HepG2 (cell line): Measurements from ENCODE around the gene HOTAIR. TPM values are rescaled to one million over a fixed set of nuclear protein-coding genes. Genes with fewer than 3 reads are reported as not detected.

ENCODE experiments used
- ATAC-seq: fragments of 200-7000 bp; cut with Tn5 transposase; 3 replicates; pipeline ENCODE4 v1.9.1; 2020; ENCODE audit warnings: mild to moderate bottlenecking, moderate library complexity
- BruUV-seq: library from RNA; stranded (reverse); fragments of 400-500 nt; replicated peaks from 2 replicates; lab custom pipeline; 2021; lab: Mats Ljungman, UMichigan
- CTCF ChIA-PET: fragments of 300-600 bp; formaldehyde crosslinking; extraction: SDS; loops from one replicate; lab custom pipeline; 2021; ENCODE audit warnings: low total read pairs, inconsistent platforms, low intra/inter-chr PET ratio; lab: Yijun Ruan, JAX
- POLR2A ChIA-PET: fragments of 350-600 bp; sonication (Branson Sonifier 250); formaldehyde crosslinking; loops from one replicate; lab custom pipeline; 2020; ENCODE audit warnings: antibody characterized with exemption, inconsistent platforms; lab: Yijun Ruan, JAX
- DNase-seq: peaks from one replicate; pipeline ENCODE4 v3.0.0-alpha.2; 2015; ENCODE audit warnings: low spot score
- FAIRE-seq: peaks from 3 replicates; lab custom pipeline; 2011; peaks lifted over from hg19 to GRCh38; lab: Jason Lieb, UNC
- H2AFZ ChIP-seq: one replicate; pipeline ENCODE4 v1.6.1; 2011; ENCODE audit warnings: low read length, inconsistent platforms
- H3K27ac ChIP-seq: fragments of 300-600 bp; 3 replicates; pipeline ENCODE4 v1.8.0; 2011; ENCODE audit warnings: mixed run types, mild to moderate bottlenecking, mixed read lengths, low read length, inconsistent platforms; ENCODE audit not compliant: insufficient read depth; ENCODE audit errors: extremely low read length
- H3K27me3 ChIP-seq, 2 experiments: fragments of 200-600 bp in 1 of 2; 2 replicates in 1 of 2; 3 replicates in 1 of 2; pipeline versions ENCODE4 v1.6.0 to v1.8.0; 2011; ENCODE audit warnings: low read length in 2 of 2, mild to moderate bottlenecking in 2 of 2, moderate library complexity in 2 of 2, inconsistent platforms in 1 of 2; ENCODE audit not compliant: insufficient read depth in 2 of 2, control insufficient read depth in 1 of 2
- H3K36me3 ChIP-seq, 2 experiments: fragments of 200-600 bp in 1 of 2; replicated peaks in 1 of 2; 2 replicates in 1 of 2; 3 replicates in 1 of 2; pipeline versions ENCODE4 v1.5.1 to v1.8.0; 2011; ENCODE audit warnings: low read length in 2 of 2, inconsistent platforms in 1 of 2; ENCODE audit not compliant: insufficient read depth in 2 of 2, control insufficient read depth in 1 of 2
- H3K4me1 ChIP-seq: 2 replicates; pipeline ENCODE4 v1.5.1; 2012; ENCODE audit warnings: low read length, inconsistent platforms; ENCODE audit not compliant: insufficient read depth
- H3K4me2 ChIP-seq: 2 replicates; pipeline ENCODE4 v1.6.0; 2011; ENCODE audit warnings: low read depth, low read length, inconsistent platforms
- H3K4me3 ChIP-seq, 3 experiments: fragments of 200-600 bp in 1 of 3; sonication (generic), shearing (Covaris generic) in 1 of 3; replicated peaks in 1 of 3; 2 replicates each; pipeline ENCODE4 v1.5.1; 2011 to 2016; ENCODE audit warnings: low read length in 3 of 3, inconsistent platforms in 2 of 3, low read depth in 2 of 3, mild to moderate bottlenecking in 2 of 3, control low read depth in 1 of 3, mixed read lengths in 1 of 3; ENCODE audit not compliant: insufficient read depth in 1 of 3
- H3K79me2 ChIP-seq: one replicate; pipeline ENCODE4 v1.6.1; 2011; ENCODE audit warnings: low read length, inconsistent platforms; ENCODE audit not compliant: insufficient read depth
- H3K9ac ChIP-seq: 2 replicates; pipeline ENCODE4 v1.6.0; 2011; ENCODE audit warnings: mild to moderate bottlenecking, low read depth, low read length, inconsistent platforms; ENCODE audit not compliant: insufficient read depth
- H3K9me3 ChIP-seq: 2 replicates; pipeline ENCODE4 v1.5.1; 2012; ENCODE audit warnings: mild to moderate bottlenecking, low read length
- H4K20me1 ChIP-seq: 2 replicates; pipeline ENCODE4 v1.6.0; 2011; ENCODE audit warnings: inconsistent platforms, mild to moderate bottlenecking, low read length, moderate library complexity; ENCODE audit not compliant: insufficient read depth
- SOX13 ChIP-seq, 3 experiments: fragments of 450-650 bp in 1 of 3; sonication (generic) in 1 of 3; formaldehyde crosslinking in 1 of 3; IDR thresholded peaks in 2 of 3; conservative IDR thresholded peaks in 1 of 3; 2 replicates each; pipeline versions ENCODE4 v1.5.0 to v1.6.1; 2016 to 2020; ENCODE audit warnings: antibody characterized with exemption in 1 of 3, mild to moderate bottlenecking in 1 of 3, missing compliant biosample characterization in 1 of 3, missing genetic modification reagents in 1 of 3, moderate library complexity in 1 of 3
- SRSF1 ChIP-seq: fragments of 200-400 bp; formaldehyde crosslinking; optimal IDR thresholded peaks from 2 replicates; pipeline ENCODE3; 2017; ENCODE audit warnings: mild to moderate bottlenecking, low read depth, low read length, moderate library complexity
- WGBS: methylation state at CpG from one replicate; pipeline ENCODE4 v1.1.6; 2017; ENCODE audit warnings: low lambda C conversion rate; 5-methylcytosine and 5-hydroxymethylcytosine counted together
- in situ Hi-C: cut with HindIII; loops from 2 replicates; pipeline ENCODE4 v1.10.0; 2017; ENCODE audit warnings: low pct_unique_long_range_greater_than_20kb; ENCODE audit not compliant: extremely low pct_ligation_motif_present
- intact Hi-C: fragments of 100-400 bp; cut with micrococcal nuclease; formaldehyde crosslinking; loops from one replicate; pipeline ENCODE4 v1.10.0; 2022; ENCODE audit not compliant: unreplicated experiment
- polyA plus RNA-seq, 8 experiments: library from polyadenylated mRNA; depleted of rRNA in 3 of 8; stranded (reverse) in 7 of 8; unstranded in 1 of 8; fragments of >200 nt; fragmentation: Illumina TruSeq in 4 of 8; extraction: Trizol in 4 of 8; gene quantifications; 2 replicates each; pipeline versions ENCODE4 v1.2.1 to v1.2.3, GENCODE V29; 2011 to 2016; ENCODE audit warnings: low read depth in 4 of 8, missing spikeins in 1 of 8, mixed read lengths in 1 of 8; ENCODE audit not compliant: insufficient read depth in 1 of 8
- total RNA-seq, 5 experiments: library from RNA; depleted of rRNA; stranded (reverse); fragments of >200 nt; fragmentation: Illumina TruSeq; extraction: Trizol; gene quantifications; 2 replicates each; pipeline ENCODE4 v1.2.3, GENCODE V29; 2016; ENCODE audit warnings: low read depth in 1 of 5
- TF ChIP-seq, protein P1 (sequence below): sonication (generic); formaldehyde crosslinking; IDR thresholded peaks from one replicate; pipeline ENCODE4 v1.5.1; 2020; ENCODE audit warnings: mild to moderate bottlenecking, missing genetic modification reagents; ENCODE audit errors: not compliant biosample characterization
- TF ChIP-seq, protein P2 (sequence below): sonication (generic); formaldehyde crosslinking; IDR thresholded peaks from 2 replicates; pipeline ENCODE4 v1.4.0; 2020; ENCODE audit warnings: mild to moderate bottlenecking, missing genetic modification reagents
- TF ChIP-seq, protein P3 (sequence below): sonication (generic); formaldehyde crosslinking; IDR thresholded peaks from 2 replicates; pipeline ENCODE4 v1.4.0; 2020; ENCODE audit warnings: missing genetic modification reagents, borderline replicate concordance

HOTAIR gene
- total and polyA plus RNA-seq, 2 of the 13 experiments (the other 11 are each of a cell fraction or from before 2014, with no cell fraction given) = not detected

DNA sequence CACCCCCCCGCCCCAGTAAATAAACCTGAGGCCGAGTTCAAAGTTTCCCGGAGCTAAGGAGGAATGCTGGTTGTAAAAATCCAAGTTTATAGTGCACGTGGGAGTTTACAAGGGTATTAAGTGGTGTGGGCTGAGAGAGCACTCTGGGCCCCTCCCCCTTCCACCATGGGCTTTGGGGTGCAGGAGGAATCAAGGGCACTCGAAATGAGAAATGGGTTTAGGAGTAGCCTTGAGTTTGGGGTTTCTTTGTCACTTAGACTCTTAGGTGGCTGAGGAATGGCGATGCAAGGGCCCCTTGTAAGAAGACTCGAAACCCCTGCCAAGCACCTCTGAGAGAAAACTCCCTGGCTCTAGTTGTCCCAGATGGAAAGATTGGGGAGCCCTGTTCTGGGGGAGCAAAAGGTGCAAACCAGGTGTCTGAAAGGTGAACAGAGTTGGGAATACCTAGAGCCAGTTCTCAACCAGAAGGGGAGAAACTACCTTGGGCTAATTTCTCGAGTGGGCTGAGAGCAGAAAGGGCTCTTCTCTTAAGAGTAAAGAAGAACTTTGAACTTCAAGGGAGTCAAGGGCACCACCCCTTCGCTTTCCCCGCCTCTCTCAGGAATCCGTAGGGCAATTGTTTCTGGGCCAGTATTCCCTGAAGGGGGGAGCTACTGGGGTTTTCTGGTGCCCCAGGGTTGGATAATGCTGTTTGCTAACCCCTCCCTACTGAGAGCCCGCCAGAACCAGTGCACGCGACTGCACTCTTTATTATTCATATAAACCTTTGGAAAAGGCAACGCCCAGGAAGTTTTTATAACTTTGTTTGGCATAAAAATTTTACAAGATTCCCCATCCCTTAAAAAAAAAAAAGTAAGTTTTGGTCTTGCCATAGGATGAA is 4.0 kb upstream of the HOTAIR start:
- BruUV-seq = no TSS peak
- ATAC-seq (no peak), DNase-seq (peak; percentile 14), FAIRE-seq (no peak)
- Histone ChIP-seq H3K9me3 (no peaks in the 10 kb centered on the region), H3K4me2 (peak overlapping the region; percentile 92), H3K36me3 (no peaks in the 10 kb centered on the region), H3K9ac (no peak overlapping the region), H2AFZ (no peak overlapping the region), H3K4me1 (peaks cover 42% of the 10 kb centered on the region), H3K4me3 (peak overlapping the region in 2 of 3 experiments; percentile 47 to 68; a peak in 2 of 6 replicates), H3K27me3 (peaks cover 5 to 88% of the 10 kb centered on the region in 2 experiments), H3K79me2 (no peaks in the 10 kb centered on the region), H3K27ac (no peak overlapping the region), H4K20me1 (no peaks in the 10 kb centered on the region)
- intact Hi-C loops = no loop called here
- POLR2A ChIA-PET = interaction anchor here (1.2 to 1.5 kb wide), 2 partner anchors 10 to 180 kb away, joined by 3 to 5 read pairs; no protein-coding TSS in a partner anchor
- 16% methylated on average over 12 of the region's 15 CpGs for WGBS
- CTCF ChIA-PET = no interaction called here
- in situ Hi-C loops = no loop called here
- TF ChIP-seq SRSF1 (no peak), SOX13 (IDR thresholded peaks at IDR 0.05) (no peak), SOX13 (CRISPR knock-in tag; conservative IDR thresholded peaks at IDR 0.05 in 1 of 2, IDR thresholded peaks at IDR 0.05 in 1 of 2) (peak in 1 of 2 experiments; percentile 13; a peak in 1 of 4 replicates)
- TF ChIP-seq, protein P1, sequence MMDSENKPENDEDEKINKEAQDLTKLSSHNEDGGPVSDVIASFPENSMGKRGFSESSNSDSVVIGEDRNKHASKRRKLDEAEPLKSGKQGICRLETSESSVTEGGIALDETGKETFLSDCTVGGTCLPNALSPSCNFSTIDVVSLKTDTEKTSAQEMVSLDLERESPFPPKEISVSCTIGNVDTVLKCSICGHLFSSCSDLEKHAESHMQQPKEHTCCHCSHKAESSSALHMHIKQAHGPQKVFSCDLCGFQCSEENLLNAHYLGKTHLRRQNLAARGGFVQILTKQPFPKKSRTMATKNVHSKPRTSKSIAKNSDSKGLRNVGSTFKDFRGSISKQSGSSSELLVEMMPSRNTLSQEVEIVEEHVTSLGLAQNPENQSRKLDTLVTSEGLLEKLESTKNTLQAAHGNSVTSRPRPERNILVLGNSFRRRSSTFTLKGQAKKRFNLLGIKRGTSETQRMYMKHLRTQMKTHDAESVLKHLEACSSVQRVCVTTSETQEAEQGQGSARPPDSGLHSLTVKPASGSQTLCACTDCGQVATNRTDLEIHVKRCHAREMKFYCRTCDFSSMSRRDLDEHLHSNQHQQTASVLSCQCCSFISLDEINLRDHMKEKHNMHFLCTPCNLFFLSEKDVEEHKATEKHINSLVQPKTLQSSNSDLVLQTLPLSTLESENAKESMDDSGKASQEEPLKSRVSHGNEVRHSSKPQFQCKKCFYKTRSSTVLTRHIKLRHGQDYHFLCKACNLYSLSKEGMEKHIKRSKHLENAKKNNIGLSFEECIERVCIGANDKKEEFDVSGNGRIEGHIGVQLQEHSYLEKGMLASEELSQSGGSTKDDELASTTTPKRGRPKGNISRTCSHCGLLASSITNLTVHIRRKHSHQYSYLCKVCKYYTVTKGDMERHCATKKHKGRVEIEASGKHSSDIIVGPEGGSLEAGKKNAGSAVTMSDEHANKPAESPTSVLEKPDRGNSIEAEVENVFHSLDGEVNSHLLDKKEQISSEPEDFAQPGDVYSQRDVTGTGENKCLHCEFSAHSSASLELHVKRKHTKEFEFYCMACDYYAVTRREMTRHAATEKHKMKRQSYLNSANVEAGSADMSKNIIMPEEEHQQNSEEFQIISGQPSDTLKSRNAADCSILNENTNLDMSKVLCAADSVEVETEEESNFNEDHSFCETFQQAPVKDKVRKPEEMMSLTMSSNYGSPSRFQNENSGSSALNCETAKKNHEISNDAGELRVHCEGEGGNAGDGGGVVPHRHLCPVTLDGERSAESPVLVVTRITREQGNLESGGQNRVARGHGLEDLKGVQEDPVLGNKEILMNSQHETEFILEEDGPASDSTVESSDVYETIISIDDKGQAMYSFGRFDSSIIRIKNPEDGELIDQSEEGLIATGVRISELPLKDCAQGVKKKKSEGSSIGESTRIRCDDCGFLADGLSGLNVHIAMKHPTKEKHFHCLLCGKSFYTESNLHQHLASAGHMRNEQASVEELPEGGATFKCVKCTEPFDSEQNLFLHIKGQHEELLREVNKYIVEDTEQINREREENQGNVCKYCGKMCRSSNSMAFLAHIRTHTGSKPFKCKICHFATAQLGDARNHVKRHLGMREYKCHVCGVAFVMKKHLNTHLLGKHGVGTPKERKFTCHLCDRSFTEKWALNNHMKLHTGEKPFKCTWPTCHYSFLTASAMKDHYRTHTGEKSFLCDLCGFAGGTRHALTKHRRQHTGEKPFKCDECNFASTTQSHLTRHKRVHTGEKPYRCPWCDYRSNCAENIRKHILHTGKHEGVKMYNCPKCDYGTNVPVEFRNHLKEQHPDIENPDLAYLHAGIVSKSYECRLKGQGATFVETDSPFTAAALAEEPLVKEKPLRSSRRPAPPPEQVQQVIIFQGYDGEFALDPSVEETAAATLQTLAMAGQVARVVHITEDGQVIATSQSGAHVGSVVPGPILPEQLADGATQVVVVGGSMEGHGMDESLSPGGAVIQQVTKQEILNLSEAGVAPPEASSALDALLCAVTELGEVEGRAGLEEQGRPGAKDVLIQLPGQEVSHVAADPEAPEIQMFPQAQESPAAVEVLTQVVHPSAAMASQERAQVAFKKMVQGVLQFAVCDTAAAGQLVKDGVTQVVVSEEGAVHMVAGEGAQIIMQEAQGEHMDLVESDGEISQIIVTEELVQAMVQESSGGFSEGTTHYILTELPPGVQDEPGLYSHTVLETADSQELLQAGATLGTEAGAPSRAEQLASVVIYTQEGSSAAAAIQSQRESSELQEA (CRISPR knock-in tag) = no peak
- TF ChIP-seq, protein P2, sequence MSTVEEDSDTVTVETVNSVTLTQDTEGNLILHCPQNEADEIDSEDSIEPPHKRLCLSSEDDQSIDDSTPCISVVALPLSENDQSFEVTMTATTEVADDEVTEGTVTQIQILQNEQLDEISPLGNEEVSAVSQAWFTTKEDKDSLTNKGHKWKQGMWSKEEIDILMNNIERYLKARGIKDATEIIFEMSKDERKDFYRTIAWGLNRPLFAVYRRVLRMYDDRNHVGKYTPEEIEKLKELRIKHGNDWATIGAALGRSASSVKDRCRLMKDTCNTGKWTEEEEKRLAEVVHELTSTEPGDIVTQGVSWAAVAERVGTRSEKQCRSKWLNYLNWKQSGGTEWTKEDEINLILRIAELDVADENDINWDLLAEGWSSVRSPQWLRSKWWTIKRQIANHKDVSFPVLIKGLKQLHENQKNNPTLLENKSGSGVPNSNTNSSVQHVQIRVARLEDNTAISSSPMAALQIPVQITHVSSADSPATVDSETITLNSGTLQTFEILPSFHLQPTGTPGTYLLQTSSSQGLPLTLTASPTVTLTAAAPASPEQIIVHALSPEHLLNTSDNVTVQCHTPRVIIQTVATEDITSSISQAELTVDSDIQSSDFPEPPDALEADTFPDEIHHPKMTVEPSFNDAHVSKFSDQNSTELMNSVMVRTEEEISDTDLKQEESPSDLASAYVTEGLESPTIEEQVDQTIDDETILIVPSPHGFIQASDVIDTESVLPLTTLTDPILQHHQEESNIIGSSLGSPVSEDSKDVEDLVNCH (CRISPR knock-in tag) = no peak
- TF ChIP-seq, protein P3, sequence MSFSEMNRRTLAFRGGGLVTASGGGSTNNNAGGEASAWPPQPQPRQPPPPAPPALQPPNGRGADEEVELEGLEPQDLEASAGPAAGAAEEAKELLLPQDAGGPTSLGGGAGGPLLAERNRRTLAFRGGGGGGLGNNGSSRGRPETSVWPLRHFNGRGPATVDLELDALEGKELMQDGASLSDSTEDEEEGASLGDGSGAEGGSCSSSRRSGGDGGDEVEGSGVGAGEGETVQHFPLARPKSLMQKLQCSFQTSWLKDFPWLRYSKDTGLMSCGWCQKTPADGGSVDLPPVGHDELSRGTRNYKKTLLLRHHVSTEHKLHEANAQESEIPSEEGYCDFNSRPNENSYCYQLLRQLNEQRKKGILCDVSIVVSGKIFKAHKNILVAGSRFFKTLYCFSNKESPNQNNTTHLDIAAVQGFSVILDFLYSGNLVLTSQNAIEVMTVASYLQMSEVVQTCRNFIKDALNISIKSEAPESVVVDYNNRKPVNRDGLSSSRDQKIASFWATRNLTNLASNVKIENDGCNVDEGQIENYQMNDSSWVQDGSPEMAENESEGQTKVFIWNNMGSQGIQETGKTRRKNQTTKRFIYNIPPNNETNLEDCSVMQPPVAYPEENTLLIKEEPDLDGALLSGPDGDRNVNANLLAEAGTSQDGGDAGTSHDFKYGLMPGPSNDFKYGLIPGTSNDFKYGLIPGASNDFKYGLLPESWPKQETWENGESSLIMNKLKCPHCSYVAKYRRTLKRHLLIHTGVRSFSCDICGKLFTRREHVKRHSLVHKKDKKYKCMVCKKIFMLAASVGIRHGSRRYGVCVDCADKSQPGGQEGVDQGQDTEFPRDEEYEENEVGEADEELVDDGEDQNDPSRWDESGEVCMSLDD (CRISPR knock-in tag) = peak; percentile 58; the same call in 1 of the 2 replicates
